ENCODE measurements around the gene RNASE12.
"Not testable (repeated sequence)": the region's sequence is repeated elsewhere in the genome, so short reads cannot be mapped to it uniquely, and the experiment has no call there.

The RNASE12 gene

DNA sequence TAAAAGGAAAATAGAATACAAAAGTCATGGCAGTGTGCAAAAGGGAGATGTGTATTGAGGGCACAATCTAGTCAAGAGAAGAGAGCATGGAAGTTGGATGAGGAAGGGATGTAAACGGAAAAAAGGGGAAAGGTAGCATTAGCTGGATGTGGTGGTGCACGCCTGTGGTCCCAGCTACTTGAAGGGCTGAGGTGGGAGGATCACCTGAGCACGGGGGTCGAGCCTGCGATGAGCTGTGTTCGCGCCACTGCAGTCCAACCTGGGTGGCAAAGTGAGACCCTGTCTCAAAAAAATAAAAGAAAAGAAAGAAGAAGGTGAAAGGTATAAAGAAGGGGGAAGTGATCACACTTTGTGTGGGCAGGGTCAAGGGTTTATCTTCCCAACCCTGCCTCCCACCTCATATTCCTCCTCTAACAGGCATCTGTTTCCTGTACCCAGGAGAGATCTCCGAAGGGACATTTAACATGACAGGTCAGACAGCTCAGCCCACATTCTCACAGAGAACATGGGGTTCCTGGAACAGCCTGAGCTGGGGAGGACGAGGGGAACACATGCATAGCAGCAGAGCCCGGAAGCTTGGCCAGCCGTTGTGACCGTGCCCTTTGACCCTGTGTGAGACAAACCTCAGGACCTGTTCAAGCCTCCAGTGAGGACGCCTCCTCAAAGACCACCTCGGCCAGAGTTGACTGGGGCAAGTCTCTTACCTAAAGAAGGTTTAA is 12.2 kb downstream of the RNASE12 start:
- DNase-seq = no peak

DNA sequence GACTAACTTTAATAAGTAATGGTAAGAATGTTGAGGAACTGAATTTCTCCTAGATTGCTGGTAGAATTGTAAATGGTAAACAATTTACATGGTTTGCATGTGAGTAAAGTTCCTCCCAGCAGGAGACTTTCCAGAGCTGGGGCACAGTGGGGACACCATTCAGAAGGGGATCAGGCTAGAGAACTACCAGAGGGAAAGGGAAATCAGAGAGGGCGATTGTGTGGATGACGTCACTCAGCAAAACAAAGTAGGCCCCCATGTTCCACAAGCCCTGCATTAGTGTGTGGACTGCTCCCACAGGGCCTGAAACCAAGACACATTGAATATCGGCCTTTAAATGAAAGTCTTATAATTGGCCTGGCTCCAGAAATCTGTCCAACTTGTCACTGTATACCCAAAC is 12.9 kb downstream of the RNASE12 start:
- no peak for DNase-seq

DNA sequence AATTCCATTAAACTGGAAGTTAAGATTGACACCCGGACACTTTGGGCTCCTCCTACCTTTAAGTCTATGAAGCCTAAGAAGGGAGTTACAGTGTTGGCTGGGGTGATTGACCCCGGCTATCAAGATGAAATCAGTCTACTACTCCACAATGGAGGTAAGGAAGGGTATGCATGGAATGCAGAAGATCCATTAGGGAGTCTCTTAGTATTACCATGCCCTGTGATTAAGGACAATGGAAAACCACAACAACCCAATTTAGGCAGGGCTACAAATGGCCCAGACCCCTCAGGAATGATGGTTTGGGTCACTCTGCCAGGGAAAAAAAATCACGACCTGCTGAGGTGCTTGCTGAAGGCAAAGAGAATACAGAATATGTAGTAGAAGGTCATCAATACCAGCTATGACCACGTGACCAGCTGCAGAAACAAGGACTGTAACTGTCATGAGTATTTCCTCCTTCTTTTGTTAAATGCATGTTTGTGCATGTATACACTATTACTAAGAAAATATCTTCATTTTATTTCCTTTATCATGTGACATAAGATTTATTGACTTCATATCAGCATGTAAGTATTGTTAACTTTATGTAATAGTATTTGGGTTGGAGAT is 18.7 kb downstream of the RNASE12 start:
- not testable (repeated sequence) for DNase-seq

DNA sequence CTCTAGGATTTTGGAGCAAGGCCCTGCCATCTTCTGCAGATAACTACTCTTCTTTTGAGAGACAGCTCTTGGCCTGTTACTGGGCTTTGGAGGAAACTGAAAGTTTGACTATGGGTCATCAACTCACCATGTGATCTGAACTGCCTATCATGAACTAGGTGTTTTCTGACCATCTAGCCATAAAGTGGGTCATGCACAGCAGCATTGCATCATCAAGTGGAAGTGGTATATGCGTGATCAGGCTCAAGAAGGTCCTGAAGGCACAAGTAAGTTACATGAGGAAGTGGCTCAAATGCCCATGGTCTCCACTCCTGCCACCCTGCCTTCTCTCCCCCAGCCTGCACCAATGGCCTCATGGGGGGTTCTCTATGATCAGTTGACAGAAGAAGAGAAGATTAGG is 20.5 kb downstream of the RNASE12 start:
- not testable (repeated sequence) for DNase-seq

DNA sequence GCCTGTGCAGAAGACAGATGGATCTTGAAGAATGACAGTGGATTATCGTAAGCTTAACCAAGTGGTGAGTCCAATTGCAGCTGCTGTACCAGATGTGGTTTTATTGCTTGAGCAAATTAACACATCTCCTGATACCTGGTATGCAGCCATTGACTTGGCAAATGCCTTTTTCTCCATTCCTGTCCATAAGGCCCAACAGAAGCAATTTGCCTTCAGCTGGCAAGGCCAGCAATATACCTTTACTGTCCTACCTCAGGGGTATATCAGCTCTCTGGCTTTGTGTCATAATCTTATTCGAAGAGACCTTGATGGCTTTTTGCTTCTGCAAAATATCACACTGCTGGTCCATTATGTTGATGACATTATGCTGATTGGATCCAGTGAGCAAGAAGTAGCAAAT is 21.3 kb downstream of the RNASE12 start:
- DNase-seq = not testable (repeated sequence)

DNA sequence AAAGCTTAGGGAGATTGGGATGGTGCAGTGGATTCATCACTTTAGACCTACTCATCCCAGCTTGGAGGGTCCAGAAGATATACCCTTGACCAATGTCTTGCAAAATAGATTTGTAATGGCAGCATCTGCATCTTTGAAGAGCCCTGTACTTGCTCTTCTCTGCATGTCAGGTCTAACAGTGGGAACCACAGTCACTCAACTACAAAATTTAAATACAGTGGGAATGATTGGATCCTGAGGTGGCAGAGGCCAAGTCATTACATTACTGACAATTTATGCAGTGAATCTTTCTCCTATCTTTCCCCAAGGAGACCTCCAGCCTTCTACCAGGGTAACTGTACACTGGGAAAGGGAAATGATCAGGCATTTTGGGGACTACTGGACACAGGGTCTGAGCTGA is 22.1 kb downstream of the RNASE12 start:
- DNase-seq = no peak

DNA sequence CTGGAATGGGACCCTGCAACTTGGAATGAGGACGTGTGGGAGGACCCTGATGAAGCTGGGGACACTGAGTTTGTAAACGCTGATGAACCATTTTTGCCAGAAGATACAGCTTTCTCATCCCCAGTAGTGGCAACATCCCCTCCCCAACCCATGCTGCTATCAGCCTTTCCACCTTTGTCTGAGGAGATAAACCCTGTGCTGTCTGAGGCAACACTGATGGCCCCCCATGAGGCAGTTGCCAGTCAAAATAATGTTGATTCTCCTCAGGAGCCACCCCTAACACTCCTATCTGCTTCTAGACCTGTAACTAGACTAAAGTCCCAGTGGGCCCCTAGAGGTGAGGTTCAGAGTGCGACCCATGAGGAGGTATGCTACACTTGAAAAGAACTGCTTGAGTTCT is 22.8 kb downstream of the RNASE12 start:
- no peak for DNase-seq

DNA sequence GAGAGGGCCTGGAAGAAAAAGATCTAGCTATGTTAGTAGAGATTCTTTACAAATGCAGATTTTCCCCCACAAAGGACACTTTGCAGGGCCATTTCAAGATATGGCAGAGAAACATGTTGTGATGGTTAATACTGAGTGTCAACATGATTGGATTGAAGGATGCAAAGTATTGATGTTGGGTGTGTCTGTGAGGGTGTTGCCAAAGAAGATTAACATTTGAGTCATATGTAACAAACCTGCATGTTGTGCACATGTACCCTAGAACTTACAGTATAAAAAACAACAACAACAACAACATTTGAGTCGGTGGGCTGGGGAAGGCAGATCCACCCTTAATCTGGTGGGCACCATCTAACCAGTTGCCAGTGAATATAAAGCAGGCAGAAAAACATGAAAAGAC is 24.0 kb downstream of the RNASE12 start:
- not testable (repeated sequence) for DNase-seq

DNA sequence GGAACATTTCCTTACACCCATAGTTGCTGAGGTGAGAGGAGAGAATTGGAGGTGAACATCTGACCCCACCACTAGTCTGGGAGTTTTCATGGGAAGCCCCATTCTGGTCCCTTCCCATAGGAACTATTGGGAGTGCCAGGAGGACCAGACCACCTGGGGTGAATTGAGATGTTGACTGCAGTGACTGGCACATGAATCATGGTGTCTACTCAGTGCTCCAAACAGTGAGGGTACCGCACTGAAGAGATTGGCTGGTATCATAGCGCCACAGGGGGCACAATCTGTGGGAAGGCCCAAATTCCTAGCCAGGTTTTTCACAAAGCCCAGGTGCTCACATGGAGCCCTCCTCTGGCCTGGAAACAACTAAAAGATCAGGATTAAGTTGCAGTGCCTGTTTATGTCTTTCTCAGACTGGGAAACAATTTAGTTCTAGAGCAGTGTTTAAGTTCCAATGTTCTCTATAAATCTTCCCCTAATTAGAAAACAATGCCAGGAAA is 26.6 kb downstream of the RNASE12 start:
- no peak for DNase-seq

DNA sequence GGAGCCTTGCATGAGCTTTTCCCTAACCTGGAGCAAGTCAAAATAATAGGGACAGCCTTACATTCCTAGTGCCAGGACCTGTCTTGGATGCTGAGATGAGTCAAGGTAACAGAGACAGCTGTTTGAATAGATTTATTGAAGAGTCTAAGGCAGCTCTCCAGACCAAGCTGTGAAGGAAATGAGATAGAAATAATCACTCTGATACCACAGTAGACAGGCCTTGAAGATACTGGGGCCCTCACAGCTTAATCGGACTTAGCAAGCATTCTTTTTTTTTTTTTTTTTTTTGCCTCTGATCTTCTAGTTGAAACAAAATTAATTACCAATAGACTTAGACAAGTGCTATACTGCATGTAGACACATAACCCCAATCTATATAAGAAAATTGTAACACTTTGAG is 27.2 kb downstream of the RNASE12 start:
- no peak for DNase-seq

DNA sequence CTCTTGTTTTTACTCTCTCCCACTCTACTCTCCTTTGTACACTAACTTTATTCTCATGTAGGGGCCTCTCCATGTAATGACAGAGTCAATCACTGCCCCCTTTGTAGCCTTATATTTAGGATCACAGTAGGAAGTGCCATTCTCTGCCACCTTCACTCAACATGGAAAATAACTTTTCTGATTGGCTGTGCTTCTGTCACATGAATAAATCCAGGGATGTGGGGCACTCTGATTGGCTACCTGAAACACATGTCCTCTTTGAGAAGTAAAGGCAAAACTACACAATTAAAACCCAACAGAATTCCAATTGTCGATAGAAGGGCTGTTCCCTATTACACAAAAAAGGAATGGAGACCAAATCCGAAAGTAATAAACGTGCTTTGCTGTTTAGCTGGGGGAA is 30.2 kb downstream of the RNASE12 start, which contains the start of gene RNASE9:
TSS of gene RNASE9 (minus strand) at position 87 of the 400 bp plus-strand sequence.
- no peak for DNase-seq

DNA sequence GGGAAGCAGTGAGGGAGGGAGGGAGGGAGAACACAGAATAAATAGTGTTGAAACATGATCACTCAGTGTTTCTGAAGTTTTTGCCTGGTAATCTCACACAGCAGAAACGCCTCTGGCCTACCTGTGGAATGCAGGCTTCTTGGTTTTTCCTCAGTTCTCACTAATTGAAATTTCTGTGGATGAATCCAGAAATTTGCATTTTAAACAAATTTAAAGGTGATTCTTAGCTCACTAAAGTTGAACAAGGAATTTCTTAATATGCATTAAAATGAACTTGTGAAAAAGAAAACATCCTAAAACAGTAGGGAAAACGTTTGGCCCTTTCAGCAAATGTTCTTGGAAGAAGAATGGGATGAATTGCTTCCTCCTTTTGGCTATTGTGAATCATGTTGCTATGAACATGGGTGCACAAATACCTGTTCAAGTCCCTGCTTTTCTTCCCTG is 31.7 kb downstream of the RNASE12 start:
- DNase-seq = no peak

DNA sequence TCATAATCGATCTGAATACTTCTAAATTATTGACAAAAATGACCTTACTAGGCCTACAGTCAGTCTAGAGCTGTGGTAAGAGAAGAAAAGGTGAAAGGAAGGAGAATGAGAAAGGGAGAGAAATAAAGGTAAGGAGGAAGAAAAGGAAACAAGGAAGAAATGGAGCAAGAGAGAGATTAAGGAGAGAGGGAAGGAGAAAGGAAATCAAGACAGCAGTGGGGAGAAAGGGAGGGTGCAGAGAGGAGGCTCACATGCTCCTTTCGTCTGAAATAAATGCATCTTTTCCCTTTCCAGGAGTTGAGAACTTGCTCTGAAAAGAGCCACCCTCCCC is 34.0 kb downstream of the RNASE12 start:
- DNase-seq = no peak

DNA sequence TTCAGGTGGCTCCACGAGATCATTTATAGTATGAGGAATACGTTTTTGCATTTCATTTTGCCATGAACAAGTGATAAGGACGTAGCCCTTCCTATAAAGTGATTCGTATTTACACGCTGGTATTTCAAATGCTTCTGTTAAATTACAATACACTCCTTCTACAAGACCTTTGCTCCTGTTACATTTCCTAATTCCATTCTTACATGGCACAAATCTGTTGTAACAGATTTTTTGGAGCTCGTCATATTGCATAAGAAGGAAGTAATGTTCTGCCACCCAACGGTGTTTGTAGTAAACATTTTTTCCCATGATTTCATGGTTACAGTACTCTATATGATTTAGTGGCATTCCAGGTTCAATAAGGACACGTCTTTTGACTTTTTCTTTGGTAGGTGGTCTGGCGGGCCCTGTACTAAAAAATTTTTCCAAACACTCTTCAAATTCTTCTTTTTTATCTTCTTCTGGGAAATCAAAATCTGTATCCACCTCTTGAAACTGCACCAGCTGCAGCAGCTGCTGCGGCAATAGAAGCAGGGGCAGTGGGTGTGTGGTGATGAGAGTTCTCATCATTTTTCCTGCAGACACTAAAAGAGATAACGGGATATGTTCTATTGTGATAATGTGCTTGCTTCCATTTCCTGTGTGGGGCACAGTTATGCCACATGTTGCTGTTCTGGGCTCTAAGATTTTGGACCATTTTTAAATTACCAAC is 34.5 kb downstream of the RNASE12 start:
- no peak for DNase-seq

DNA sequence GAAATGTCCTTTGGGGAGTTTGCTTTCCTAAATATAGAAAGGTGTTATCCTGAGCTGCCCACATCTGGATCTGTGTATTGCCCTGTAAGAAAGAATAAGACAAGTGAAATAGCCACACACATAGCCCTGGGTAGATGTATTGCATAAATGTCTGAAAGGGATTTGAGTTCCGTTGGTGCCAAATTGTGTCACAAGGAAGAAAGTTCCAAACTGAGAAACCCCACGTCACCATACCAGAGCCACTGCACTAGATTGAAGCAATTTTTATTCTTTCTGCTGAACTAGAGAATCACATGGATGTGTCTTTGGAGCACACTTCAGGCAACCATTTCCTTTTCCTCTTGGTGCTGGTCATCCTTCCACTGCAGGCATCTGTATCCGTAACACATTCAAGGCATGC is 35.3 kb downstream of the RNASE12 start:
- DNase-seq = no peak

DNA sequence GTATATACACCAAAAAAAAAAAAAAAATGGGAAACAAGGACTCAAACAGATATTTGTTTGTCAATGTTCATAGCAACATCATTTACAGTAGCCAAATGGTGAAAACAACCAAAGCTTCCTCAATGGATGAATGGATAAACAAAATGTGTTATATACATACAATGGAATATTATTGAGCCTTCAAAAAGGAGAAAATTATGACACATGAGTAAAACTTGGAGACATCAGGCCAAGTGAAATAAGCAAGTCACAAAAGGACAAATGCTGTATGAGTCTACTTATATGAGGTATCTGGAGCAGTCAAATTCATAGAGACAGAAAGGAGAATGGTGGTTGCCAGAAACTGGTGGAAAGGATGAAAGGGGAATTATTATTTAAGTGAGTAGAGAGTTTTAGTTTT is 38.2 kb downstream of the RNASE12 start:
- no peak for DNase-seq

DNA sequence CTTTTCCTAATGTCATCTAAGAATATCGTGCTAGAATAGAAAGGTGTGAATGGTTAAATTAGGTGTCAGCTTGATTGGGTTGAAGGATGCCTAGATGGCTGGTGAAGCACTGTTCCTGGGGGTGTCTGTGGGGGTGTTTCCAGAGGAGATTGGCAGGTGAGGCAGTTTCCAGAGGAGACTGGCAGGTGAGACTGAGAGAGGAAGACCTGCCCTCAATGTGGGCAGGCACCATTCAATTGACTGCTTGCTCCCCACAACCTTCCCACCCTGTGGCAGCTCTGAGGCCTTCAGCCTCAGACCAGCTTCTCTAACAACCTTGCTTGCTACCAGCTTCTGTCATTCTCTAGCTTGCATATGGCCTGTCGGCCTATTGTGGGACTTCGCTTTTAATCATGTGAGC is 39.6 kb downstream of the RNASE12 start:
- DNase-seq = no peak

DNA sequence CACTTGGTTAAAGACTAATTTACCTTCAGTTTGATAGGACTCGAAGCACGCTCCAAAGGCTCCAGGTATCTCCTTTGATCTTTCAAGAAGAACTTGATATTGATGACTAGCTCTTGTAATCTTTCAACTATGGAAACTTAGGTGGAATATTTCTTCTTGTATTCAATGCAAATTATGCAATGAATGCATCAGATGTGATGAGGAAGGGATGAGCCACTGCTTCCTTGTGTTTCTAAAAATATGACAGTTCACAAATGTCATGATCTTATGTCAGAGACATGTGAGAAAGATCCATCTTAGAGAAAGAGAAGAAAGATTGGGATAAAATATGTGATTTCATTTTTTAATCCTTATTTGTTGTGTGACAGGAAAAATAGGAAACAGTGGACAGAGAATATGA is 40.2 kb downstream of the RNASE12 start:
- DNase-seq = no peak

DNA sequence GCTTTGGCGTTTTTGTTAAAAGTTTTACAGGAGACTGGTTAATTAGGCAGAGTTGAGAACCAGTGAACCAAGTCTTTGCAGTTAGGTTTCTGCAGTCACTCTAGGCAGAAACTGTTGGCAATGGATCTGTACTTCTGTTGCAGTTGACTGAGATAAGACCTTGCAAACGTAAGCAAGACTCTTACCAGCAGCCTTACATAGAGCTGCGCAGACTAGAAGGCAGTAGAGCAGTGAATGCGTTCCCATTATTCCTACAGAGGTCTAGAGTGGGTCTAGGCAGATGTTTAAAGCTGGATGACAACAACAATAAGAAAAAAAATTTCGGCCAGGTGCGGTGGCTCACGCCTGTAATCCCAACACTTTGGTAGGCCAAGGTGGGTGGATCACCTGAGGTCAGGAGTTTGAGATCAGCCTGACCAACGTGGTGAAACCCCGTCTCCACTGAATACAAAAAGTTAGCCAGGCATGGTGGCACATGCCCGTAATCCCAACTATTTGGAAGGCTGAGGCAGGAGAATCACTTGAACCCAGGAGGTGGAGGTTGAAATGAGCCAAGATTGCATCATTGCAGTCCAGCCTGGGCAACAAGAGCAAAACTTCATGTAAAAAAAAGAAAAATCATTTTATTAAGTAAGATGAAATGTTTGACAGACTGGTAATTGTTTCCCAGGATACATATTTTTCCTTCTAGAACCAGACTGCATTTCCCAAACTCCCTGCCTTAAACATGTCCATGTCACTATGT is 42.6 kb downstream of the RNASE12 start:
- no peak for DNase-seq

DNA sequence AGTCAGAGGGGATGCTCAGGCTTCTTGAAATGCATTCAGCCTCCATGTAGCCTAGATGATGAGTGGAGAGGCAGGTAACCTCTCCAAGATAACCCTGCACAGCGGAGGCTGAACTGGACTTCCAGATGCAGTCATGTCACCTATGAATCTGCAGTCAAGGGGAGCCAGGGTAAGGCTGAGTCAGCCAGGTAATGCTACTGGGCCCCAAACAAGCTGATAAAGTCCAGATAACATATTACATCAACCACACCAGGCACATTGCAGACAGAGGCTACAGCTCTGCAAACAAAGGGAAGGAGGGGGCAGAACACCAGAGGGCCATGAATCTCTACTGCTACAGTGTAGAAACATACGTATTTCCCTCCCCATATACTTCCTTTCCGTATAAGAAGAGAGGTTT is 44.3 kb downstream of the RNASE12 start:
- DNase-seq = no peak
